ENCODE data around the gene GPBAR1. TPM values are rescaled to one million over a fixed set of nuclear protein-coding genes. Genes with fewer than 3 reads are reported as not detected.

The GPBAR1 gene
- polyA plus RNA-seq, 3 donors = 26.0 to 181 (median 143) TPM

DNA sequence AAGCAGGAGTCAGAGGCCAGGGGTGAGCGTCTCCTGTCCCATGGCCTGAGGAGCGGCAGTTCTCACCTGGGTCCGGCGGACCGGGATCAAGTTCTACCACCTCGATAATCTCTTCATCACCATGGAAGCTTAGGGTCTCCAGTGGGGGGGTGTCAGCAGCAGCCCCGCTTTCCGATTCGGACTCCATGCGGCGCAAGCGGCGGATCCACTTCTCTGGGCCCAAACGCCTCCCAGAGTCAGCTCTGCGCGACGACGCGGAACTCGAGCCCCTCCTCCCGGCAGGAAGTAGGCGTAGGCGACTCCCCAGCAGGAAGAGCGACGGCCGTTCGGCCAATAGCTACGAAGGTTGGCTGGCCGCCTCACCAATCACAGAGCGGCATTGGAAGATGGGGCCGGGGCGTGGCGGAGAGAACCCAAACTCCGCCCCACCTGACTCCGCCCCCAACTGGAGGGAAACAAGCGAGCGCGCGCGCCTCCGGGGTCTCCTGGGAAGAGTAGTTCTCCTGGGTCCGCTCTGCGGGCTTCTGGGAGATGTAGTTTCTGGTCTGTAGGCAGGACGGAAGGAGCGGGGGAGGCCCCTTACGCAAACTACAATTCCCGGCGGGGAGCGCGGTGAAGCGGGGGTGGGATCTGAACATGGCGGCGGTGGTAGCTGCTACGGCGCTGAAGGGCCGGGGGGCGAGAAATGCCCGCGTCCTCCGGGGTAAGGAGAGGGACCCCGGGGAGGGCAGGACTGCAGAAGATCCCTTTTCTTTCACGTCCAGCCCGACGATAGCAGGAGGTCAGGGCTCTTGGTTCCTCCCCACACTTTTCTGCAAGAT, 9.3 kb downstream of the GPBAR1 start, which contains the start of the genes AAMP and PNKD:
AAMP (minus strand) TSS at position 238 of the 821 bp plus-strand sequence; CDS start at position 187, 51 bp downstream.
PNKD (plus strand) TSS at position 620 of the 821 bp plus-strand sequence; CDS start at position 637, 17 bp downstream.
- TF ChIP-seq, protein P1, sequence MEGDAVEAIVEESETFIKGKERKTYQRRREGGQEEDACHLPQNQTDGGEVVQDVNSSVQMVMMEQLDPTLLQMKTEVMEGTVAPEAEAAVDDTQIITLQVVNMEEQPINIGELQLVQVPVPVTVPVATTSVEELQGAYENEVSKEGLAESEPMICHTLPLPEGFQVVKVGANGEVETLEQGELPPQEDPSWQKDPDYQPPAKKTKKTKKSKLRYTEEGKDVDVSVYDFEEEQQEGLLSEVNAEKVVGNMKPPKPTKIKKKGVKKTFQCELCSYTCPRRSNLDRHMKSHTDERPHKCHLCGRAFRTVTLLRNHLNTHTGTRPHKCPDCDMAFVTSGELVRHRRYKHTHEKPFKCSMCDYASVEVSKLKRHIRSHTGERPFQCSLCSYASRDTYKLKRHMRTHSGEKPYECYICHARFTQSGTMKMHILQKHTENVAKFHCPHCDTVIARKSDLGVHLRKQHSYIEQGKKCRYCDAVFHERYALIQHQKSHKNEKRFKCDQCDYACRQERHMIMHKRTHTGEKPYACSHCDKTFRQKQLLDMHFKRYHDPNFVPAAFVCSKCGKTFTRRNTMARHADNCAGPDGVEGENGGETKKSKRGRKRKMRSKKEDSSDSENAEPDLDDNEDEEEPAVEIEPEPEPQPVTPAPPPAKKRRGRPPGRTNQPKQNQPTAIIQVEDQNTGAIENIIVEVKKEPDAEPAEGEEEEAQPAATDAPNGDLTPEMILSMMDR (IDR thresholded peaks at IDR 0.05) = no peak
- H4K20me1 ChIP-seq (ENCODE audit: insufficient read depth, low read length) = peaks cover 74% of the 10 kb centered on the region
- Mint-ChIP-seq H3K4me3 (peak within 1 kb of the TSS; percentile 90 to 96), H3K27ac (peak within 1 kb of the TSS; percentile 84 to 95 (median 93)), H3K4me1 (peaks cover 51% of the 10 kb centered on the region), H3K9me3 (no peaks in the 10 kb centered on the region), H3K27me3 (ENCODE audit: low read depth in 3 of 3) (peaks cover 0 to 3% (median 0%) of the 10 kb centered on the region in 3 donors), H3K36me3 (peaks cover 40 to 49% of the 10 kb centered on the region in 2 donors)
- H3K27ac ChIP-seq (ENCODE audit: low read depth in 1 of 2, low read length in 2 of 2) = peak within 1 kb of the TSS; percentile 77 to 84
- H3K4me3 ChIP-seq (replicated peaks in 1 of 3; ENCODE audit: low read depth in 2 of 3, low read length in 3 of 3) = peak within 1 kb of the TSS; percentile 82 to 97 (median 95)
- H3K36me3 ChIP-seq (replicated peaks in 1 of 2; ENCODE audit: control insufficient read depth in 1 of 2, insufficient read depth in 2 of 2, low read length in 2 of 2) = peaks cover 42 to 49% of the 10 kb centered on the region in 2 donors
- no peaks in the 10 kb centered on the region for H3K9me3 ChIP-seq (replicated peaks in 1 of 2; ENCODE audit: control insufficient read depth in 1 of 2, insufficient read depth in 1 of 2, low read length in 2 of 2)
- no peaks in the 10 kb centered on the region for H3K27me3 ChIP-seq (ENCODE audit: control insufficient read depth in 2 of 2, insufficient read depth in 2 of 2, low read length in 2 of 2)
- H3K4me1 ChIP-seq (ENCODE audit: control insufficient read depth in 1 of 2, insufficient read depth in 2 of 2, low read length in 2 of 2) = peaks cover 33 to 42% of the 10 kb centered on the region in 2 donors
- peak within 1 kb of the TSS; percentile 76 for H2AFZ ChIP-seq (ENCODE audit: insufficient read depth, low read depth, low read length, poor library complexity, severe bottlenecking)
- peak; percentile 99 to 100 (median 99) for DNase-seq
- peaks cover 81% of the 10 kb centered on the region for H3K79me2 ChIP-seq (ENCODE audit: insufficient read depth, low read length)
- intact Hi-C loops (cut with micrococcal nuclease) = loop anchor here (5.0 to 10.0 kb wide), 4 partner anchors 127 to 295 kb away; partner anchors contain the start of genes CTDSP1 (in 2 of the 2), CNOT9 (in 1 of the 2) and USP37 (in 1 of the 2)
- peak within 1 kb of the TSS; percentile 82 for H3K9ac ChIP-seq (ENCODE audit: insufficient read depth, low read length, poor library complexity, severe bottlenecking)
- under 1% methylated on average over 45 of the region's 64 CpGs for WGBS (ENCODE audit: insufficient coverage)
- H3K4me2 ChIP-seq (replicated peaks; ENCODE audit: extremely low read depth, low read length, poor library complexity, severe bottlenecking) = peak within 1 kb of the TSS; percentile 99

DNA sequence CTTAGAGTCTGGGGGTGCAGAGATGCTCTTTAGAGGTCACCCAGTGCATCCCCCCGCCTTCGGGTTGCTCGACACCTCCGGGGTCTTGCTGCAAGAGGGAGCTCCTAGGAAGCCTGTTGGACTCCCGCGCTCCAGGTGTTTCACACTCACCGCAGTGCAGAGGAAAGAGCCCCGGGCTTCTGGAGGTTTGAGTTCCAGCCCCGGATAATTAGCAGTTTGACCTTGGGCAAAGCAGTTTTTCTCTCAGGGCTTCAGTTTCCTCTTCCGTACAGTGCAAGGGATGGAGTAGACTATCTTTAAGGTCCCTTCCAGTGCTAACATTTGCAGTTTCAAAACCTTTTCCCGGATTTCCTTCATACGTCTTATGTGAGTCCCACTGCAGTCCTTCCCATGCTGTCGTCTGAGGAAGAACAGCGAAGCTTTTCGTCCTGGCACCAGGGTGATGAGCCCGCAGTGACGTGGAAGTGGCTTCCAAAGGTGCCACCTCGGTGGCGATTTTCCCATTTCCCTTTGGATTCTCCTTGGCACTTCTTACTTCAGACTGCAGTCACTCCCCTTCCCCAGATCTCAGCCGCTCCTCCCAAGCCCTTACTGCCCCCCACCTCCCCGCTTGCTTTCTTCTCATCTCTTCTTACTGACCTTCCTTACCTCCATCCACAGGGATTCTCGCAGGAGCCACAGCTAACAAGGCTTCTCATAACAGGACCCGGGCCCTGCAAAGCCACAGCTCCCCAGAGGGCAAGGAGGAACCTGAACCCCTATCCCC, 10.1 kb downstream of the GPBAR1 start:
- H3K36me3 ChIP-seq (replicated peaks in 1 of 2; ENCODE audit: control insufficient read depth in 1 of 2, insufficient read depth in 2 of 2, low read length in 2 of 2) = peaks cover 42 to 49% of the 10 kb centered on the region in 2 donors
- H3K36me3 Mint-ChIP-seq = peaks cover 40 to 49% of the 10 kb centered on the region in 2 donors
- TF ChIP-seq, protein P1 (IDR thresholded peaks at IDR 0.05) = no peak

More for the DNA sequence above, 10.1 kb downstream of the GPBAR1 start:
- no peak for DNase-seq
- Histone ChIP-seq H3K79me2 (ENCODE audit: insufficient read depth, low read length) (peaks cover 74% of the 10 kb centered on the region), H3K4me1 (ENCODE audit: control insufficient read depth in 1 of 2, insufficient read depth in 2 of 2, low read length in 2 of 2) (peaks cover 40 to 46% of the 10 kb centered on the region in 2 donors), H3K27ac (ENCODE audit: low read depth in 1 of 2, low read length in 2 of 2) (peak overlapping the region; percentile 27 to 69), H3K9me3 (replicated peaks in 1 of 2; ENCODE audit: control insufficient read depth in 1 of 2, insufficient read depth in 1 of 2, low read length in 2 of 2) (no peaks in the 10 kb centered on the region), H3K27me3 (ENCODE audit: control insufficient read depth in 2 of 2, insufficient read depth in 2 of 2, low read length in 2 of 2) (no peaks in the 10 kb centered on the region), H4K20me1 (ENCODE audit: insufficient read depth, low read length) (peaks cover 74% of the 10 kb centered on the region), H2AFZ (ENCODE audit: insufficient read depth, low read depth, low read length, poor library complexity, severe bottlenecking) (peak overlapping the region; percentile 68), H3K4me2 (replicated peaks; ENCODE audit: extremely low read depth, low read length, poor library complexity, severe bottlenecking) (peak overlapping the region; percentile 99), H3K4me3 (replicated peaks in 1 of 3; ENCODE audit: low read depth in 2 of 3, low read length in 3 of 3) (peak overlapping the region; percentile 60 to 97 (median 95)), H3K9ac (ENCODE audit: insufficient read depth, low read length, poor library complexity, severe bottlenecking) (peak overlapping the region; percentile 57)
- peak overlapping the region; percentile 78 to 93 (median 87) for H3K27ac Mint-ChIP-seq
- H3K4me3 Mint-ChIP-seq = peak overlapping the region; percentile 90
- no peaks in the 10 kb centered on the region for H3K9me3 Mint-ChIP-seq
- 13% methylated on average over 21 of the region's 23 CpGs for WGBS (ENCODE audit: insufficient coverage)
- intact Hi-C loops (cut with micrococcal nuclease) = loop anchor here (5.0 to 10.0 kb wide), 4 partner anchors 126 to 294 kb away; partner anchors contain the start of genes CTDSP1 (in 2 of the 2), CNOT9 (in 1 of the 2) and USP37 (in 1 of the 2)
- H3K27me3 Mint-ChIP-seq (ENCODE audit: low read depth in 3 of 3) = peaks cover 0 to 3% (median 0%) of the 10 kb centered on the region in 3 donors
- H3K4me1 Mint-ChIP-seq = peaks cover 53% of the 10 kb centered on the region
